ENCODE measurements around the gene HEPHL1.
A peak's percentile ranks its signal among the peaks of the same experiment; 100 is the strongest.

Gene HEPHL1

DNA sequence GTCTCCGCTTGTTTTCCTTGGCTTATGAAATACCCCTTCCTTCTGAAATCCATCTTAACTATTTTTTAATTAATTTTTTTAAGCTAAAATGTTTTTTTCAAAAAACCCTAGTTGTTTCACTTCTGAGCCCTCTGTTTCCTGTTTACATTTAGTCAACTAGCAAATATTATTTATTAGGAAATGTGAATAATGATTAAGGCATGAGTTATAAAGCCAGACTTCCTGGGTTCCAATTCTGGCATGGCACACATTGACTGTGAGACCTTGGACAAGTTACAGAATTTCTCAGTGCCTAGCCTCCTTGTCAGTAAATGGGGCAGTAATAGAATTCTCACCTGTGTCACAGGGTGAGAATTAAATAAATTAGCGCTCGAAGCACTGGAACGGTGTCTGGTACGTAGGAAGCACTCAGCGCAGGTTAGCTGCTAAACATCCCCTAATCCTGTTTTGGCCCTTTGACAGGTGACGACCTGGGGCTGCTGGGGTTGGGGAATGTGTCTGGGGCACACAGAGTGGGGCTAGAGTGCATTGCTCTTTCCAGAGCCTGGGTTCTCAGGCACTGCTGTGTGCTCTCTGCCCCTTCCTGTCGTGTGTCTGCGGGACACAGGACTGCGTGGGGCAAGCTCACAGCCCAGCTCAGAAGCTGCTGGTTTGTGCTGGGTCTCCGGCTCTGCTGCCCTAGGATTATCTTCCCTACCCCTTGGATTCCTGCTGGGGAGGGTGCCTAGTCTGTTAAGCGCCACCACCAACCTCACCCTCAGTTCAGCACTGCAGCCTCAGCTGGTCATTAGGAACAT, 120.6 kb downstream of the HEPHL1 start:
- TF ChIP-seq, protein P1, sequence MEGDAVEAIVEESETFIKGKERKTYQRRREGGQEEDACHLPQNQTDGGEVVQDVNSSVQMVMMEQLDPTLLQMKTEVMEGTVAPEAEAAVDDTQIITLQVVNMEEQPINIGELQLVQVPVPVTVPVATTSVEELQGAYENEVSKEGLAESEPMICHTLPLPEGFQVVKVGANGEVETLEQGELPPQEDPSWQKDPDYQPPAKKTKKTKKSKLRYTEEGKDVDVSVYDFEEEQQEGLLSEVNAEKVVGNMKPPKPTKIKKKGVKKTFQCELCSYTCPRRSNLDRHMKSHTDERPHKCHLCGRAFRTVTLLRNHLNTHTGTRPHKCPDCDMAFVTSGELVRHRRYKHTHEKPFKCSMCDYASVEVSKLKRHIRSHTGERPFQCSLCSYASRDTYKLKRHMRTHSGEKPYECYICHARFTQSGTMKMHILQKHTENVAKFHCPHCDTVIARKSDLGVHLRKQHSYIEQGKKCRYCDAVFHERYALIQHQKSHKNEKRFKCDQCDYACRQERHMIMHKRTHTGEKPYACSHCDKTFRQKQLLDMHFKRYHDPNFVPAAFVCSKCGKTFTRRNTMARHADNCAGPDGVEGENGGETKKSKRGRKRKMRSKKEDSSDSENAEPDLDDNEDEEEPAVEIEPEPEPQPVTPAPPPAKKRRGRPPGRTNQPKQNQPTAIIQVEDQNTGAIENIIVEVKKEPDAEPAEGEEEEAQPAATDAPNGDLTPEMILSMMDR (conservative IDR thresholded peaks at IDR 0.05; ENCODE audit: low read depth) = no peak
- CTCF ChIA-PET = no interaction called here
- H3K27ac ChIP-seq = peak overlapping the region; percentile 39; the same call in 1 of the 2 replicates
- POLR2A ChIA-PET (ENCODE audit: low non-redundant PET) = no interaction called here
- DNase-seq (ENCODE audit: low spot score) = no peak

DNA sequence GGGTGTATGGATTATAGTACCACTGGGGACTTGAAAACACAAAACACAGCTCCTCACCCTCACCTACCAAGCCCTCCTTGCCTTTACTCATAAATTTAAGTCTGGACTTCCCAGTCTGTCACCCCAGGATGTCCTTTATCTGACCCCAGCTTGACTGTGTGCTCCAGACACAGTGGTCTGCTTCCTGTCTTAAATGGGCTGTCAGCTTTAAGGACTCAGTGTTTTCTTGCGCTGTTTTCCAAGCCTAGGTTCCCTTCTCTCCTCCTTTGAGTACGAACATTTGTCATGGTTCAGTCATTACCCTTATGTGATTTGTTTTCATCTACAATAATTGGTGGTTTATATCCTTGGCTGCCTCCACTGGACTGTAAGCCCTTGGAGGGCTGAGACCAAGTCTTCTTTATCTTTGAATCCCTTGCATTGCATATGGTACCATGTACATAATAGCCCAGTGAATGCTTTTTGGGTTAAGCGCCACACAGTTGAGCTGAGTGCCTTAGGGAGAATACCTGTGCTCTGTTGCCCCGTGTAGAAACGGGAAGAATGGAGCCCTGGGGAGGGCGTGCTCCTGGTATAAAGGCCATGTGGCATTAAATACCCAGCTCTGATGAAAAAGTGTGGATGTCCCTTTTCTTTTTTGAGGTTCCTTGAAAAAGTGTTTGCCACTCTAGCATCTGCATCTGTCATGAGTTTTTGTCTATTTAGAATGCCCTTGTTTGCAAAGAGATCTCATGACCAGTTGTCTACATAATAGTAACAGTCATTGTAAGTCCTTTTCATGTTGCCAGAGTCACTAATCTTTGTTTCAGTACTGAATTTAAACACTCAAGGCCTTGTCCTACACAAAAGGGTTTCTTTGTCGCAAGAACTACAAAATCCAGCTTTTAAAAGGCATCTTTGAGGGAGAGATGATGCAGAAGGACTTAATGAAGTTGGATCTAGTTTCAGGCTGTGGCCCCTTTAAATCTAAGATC, 121.4 kb downstream of the HEPHL1 start:
- ChIA-PET CTCF (no interaction called here), POLR2A (ENCODE audit: low non-redundant PET) (no interaction called here)
- no peak overlapping the region; the same call in 1 of the 2 replicates for H3K27ac ChIP-seq
- DNase-seq (ENCODE audit: low spot score) = no peak
- TF ChIP-seq, protein P1 (conservative IDR thresholded peaks at IDR 0.05; ENCODE audit: low read depth) = no peak

DNA sequence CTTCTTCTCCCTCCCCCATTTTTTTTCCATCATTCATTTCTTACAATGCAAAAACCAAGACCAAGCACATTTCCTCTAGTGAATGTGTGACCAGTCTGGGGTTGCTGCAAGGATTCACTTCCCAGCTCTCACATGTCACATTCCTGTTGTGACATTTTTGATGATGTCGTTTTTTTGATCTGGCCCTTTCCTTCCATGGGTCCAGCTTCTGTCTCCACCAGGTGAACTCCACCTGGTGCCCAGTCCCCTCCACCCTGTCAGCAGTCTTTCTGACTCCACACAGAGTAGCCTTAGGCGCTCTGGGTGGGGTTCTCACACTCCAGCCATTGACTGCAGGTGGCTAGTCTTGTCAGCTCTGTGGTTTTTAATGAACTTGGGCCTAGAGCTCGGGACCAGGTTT, 123.1 kb downstream of the HEPHL1 start:
- POLR2A ChIA-PET (ENCODE audit: low non-redundant PET) = no interaction called here

DNA sequence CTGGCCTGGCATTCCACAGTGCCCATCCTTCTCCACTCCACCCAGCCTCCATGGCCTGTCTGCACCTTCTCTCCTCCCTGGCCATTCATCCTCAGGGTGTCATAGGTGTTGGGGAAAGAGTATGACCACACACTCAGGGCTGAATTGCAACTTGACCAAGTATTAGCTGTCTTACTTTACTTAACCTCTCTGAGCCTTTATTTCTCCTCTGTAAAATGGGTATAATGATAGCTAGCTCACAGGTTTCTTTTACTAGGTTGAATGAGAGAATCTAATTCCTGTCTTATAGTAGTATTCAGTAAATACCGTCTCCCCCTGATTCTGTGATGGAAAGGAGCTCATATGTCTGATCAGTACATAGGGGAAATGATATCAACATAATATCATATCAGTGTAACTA, 123.5 kb downstream of the HEPHL1 start:
- CTCF ChIA-PET = no interaction called here
- H3K27ac ChIP-seq = peak overlapping the region; percentile 43
- no peak for DNase-seq (ENCODE audit: low spot score)
- TF ChIP-seq, protein P1 (conservative IDR thresholded peaks at IDR 0.05; ENCODE audit: low read depth) = no peak
- POLR2A ChIA-PET (ENCODE audit: low non-redundant PET) = no interaction called here

More for the DNA sequence above, 123.1 kb downstream of the HEPHL1 start:
- no peak for DNase-seq (ENCODE audit: low spot score)
- CTCF ChIA-PET = interaction anchor here (1.1 kb wide), 1 partner anchor 267 kb away, joined by 4 read pairs; no protein-coding TSS in a partner anchor
- TF ChIP-seq, protein P1 (conservative IDR thresholded peaks at IDR 0.05; ENCODE audit: low read depth) = no peak
- peak overlapping the region; percentile 43 for H3K27ac ChIP-seq

DNA sequence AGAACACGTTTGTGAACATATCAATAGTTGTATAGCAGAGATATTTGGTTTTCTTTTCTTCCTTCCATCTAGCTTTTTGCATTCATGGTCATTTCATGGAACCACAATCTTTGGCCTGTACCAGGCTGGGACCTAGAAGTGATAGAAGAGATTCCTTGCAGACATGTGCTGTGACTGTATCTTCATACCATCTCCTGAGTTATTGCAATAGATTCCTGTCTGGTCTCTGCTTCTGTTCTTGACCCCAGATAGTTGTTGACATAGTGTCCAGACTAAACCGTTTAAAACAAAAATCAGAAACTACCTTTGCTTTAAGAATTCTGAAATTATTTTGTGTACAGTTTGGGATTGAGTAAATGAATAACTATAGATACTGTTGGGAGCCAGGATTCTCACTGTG, 124.3 kb downstream of the HEPHL1 start:
- CTCF ChIA-PET = interaction anchor here (0.6 kb wide), 1 partner anchor 40 kb away, joined by 3 read pairs; no protein-coding TSS in a partner anchor
- POLR2A ChIA-PET (ENCODE audit: low non-redundant PET) = no interaction called here
- DNase-seq (ENCODE audit: low spot score) = no peak
- H3K27ac ChIP-seq = no peak overlapping the region
- TF ChIP-seq, protein P1 (conservative IDR thresholded peaks at IDR 0.05; ENCODE audit: low read depth) = no peak

DNA sequence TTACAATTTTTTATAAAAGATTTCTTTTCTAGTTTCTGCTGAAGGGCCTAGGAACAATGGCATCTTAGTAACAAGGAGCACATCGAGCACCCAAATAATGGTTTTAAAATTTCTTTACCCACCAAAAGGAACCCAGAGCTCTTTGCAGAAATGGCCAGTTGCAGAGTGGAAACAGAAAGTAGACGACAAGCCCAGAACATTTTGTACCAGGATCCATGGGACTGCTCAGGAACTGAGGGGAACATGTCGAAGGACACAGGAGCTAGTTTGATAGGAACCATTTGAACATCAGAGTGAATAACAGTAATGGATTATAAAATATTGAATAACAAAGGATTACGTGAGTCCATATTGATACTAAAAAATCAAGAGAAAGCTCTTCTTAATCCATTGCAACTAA, 124.8 kb downstream of the HEPHL1 start:
- no peak overlapping the region for H3K27ac ChIP-seq
- TF ChIP-seq, protein P1 (conservative IDR thresholded peaks at IDR 0.05; ENCODE audit: low read depth) = no peak
- ChIA-PET CTCF (interaction anchor here (0.6 kb wide), 1 partner anchor 39 kb away, joined by 3 read pairs; no protein-coding TSS in a partner anchor), POLR2A (ENCODE audit: low non-redundant PET) (no interaction called here)
- DNase-seq (ENCODE audit: low spot score) = no peak
